Neural cell (in vitro differentiated cells): Measurements from ENCODE around the gene ANKK1. TPM values are rescaled to one million over a fixed set of nuclear protein-coding genes. Genes with fewer than 3 reads are reported as not detected.

Experiments used
- H2AFZ ChIP-seq: fragments of 200-600, 300-800 bp; sonication (generic), shearing (Covaris generic); 2 replicates; pipeline ENCODE4 v1.6.0; 2014; ENCODE audit warnings: low read depth, mild to moderate bottlenecking, antibody characterized with exemption, low read length, moderate library complexity
- H3F3A ChIP-seq: fragments of 200-600 bp; shearing (Covaris generic); 2 replicates; pipeline ENCODE4 v1.6.1; 2016; ENCODE audit warnings: mild to moderate bottlenecking, moderate library complexity, mixed read lengths, antibody characterized with exemption, low read length; ENCODE audit not compliant: insufficient read depth, poor library complexity, severe bottlenecking
- H3K27ac ChIP-seq: fragments of 200-600, 300-800 bp; sonication (generic), shearing (Covaris generic); 2 replicates; pipeline ENCODE4 v1.5.1; 2014; ENCODE audit warnings: mild to moderate bottlenecking, low read length, moderate library complexity
- H3K27me3 ChIP-seq: fragments of 300-800, 200-600 bp; sonication (generic), shearing (Covaris generic); 2 replicates; pipeline ENCODE4 v1.6.0; 2014; ENCODE audit warnings: mild to moderate bottlenecking, low read depth, low read length, moderate library complexity; ENCODE audit not compliant: insufficient read depth
- H3K36me3 ChIP-seq: fragments of 300-800, 200-600 bp; sonication (generic), shearing (Covaris generic); 2 replicates; pipeline ENCODE4 v1.5.1; 2014; ENCODE audit warnings: mild to moderate bottlenecking, antibody characterized with exemption, low read length, moderate library complexity; ENCODE audit not compliant: insufficient read depth
- H3K4me2 ChIP-seq: fragments of 300-800, 200-600 bp; sonication (generic), shearing (Covaris generic); 2 replicates; pipeline ENCODE4 v1.6.0; 2014; ENCODE audit warnings: mild to moderate bottlenecking, low read length
- H3K4me3 ChIP-seq: fragments of 300-800, 200-600 bp; sonication (generic), shearing (Covaris generic); 2 replicates; pipeline ENCODE4 v1.5.1; 2014; ENCODE audit warnings: mild to moderate bottlenecking, low read length, moderate library complexity
- H3K79me2 ChIP-seq: fragments of 200-600 bp; shearing (Covaris generic); replicated peaks from 2 replicates; pipeline ENCODE4 v1.6.0; 2014; ENCODE audit warnings: mild to moderate bottlenecking, low read length, moderate library complexity; ENCODE audit not compliant: insufficient read depth
- H3K9ac ChIP-seq: fragments of 300-800, 200-600 bp; sonication (generic), shearing (Covaris generic); 2 replicates; pipeline ENCODE4 v1.6.1; 2016; ENCODE audit warnings: mild to moderate bottlenecking, low read length, mixed read lengths
- H3K9me2 ChIP-seq: fragments of 200-600 bp; shearing (Covaris generic); 2 replicates; pipeline ENCODE4 v1.6.1; 2016; ENCODE audit warnings: mild to moderate bottlenecking, low read length, mixed read lengths; ENCODE audit not compliant: insufficient read depth
- H3K9me3 ChIP-seq: fragments of 200-600, 300-800 bp; sonication (generic), shearing (Covaris generic); 2 replicates; pipeline ENCODE4 v1.6.1; 2016; ENCODE audit warnings: mild to moderate bottlenecking, mixed run types, low read length, moderate library complexity, mixed read lengths
- H4K20me1 ChIP-seq: fragments of 200-600 bp; shearing (Covaris generic); 2 replicates; pipeline ENCODE4 v1.6.1; 2016; ENCODE audit warnings: mild to moderate bottlenecking, mixed run types; ENCODE audit not compliant: insufficient read depth
- CTCF ChIP-seq: fragments of 450-650 bp; IDR thresholded peaks from 2 replicates; pipeline ENCODE4 v1.5.1; 2014; ENCODE audit warnings: antibody characterized with exemption, mild to moderate bottlenecking, moderate library complexity; ENCODE audit not compliant: poor library complexity, severe bottlenecking
- EP300 ChIP-seq: fragments of 450-650 bp; conservative IDR thresholded peaks from 2 replicates; pipeline ENCODE4 v1.6.1; 2014; ENCODE audit warnings: antibody characterized with exemption, mild to moderate bottlenecking, moderate library complexity; ENCODE audit not compliant: poor library complexity, severe bottlenecking
- EZH2 ChIP-seq: fragments of 200-600, 300-800 bp; shearing (Covaris generic), sonication (generic); IDR thresholded peaks from 2 replicates; pipeline ENCODE4 v1.6.1; 2014; ENCODE audit warnings: antibody characterized with exemption, low read length, borderline replicate concordance, mild to moderate bottlenecking; ENCODE audit not compliant: insufficient read depth, poor library complexity, severe bottlenecking
- MXI1 ChIP-seq: fragments of 450-650 bp; conservative IDR thresholded peaks from 2 replicates; pipeline ENCODE4 v1.6.1; 2014; ENCODE audit warnings: antibody characterized with exemption, mild to moderate bottlenecking; ENCODE audit not compliant: poor library complexity, severe bottlenecking
- POLR2AphosphoS5 ChIP-seq: IDR thresholded peaks from 2 replicates; pipeline ENCODE4 v1.6.1; 2012
- RAD21 ChIP-seq: fragments of 450-650 bp; conservative IDR thresholded peaks from 2 replicates; pipeline ENCODE4 v1.6.1; 2014; ENCODE audit warnings: antibody characterized with exemption, mild to moderate bottlenecking, moderate library complexity
- REST ChIP-seq: IDR thresholded peaks from 2 replicates; pipeline ENCODE4 v1.6.1; 2012; ENCODE audit warnings: borderline replicate concordance
- SMC3 ChIP-seq: fragments of 450-650 bp; conservative IDR thresholded peaks from 2 replicates; pipeline ENCODE4 v1.6.1; 2014; ENCODE audit warnings: antibody characterized with exemption, mild to moderate bottlenecking, moderate library complexity; ENCODE audit not compliant: poor library complexity
- TAF1 ChIP-seq: IDR thresholded peaks from 2 replicates; pipeline ENCODE4 v1.6.1; 2012; ENCODE audit warnings: low read depth
- polyA plus RNA-seq: library from polyadenylated mRNA; depleted of rRNA; stranded (reverse); fragments of >200 nt; gene quantifications from 2 replicates; pipeline ENCODE4 v1.2.3, GENCODE V29; 2014

Gene ANKK1
- polyA plus RNA-seq, 1 donor from 2014 or later = not detected

GRCh38 chr11:113377681-113378412 is 9.7 kb upstream of the ANKK1 start:
- Histone ChIP-seq H3K9ac (no peak overlapping the region), H3K27ac (no peak overlapping the region), H3K27me3 (no peaks in the 10 kb centered on the region), H2AFZ (no peak overlapping the region), H3F3A (no peaks in the 10 kb centered on the region), H3K36me3 (no peaks in the 10 kb centered on the region), H3K79me2 (no peaks in the 10 kb centered on the region), H3K4me3 (no peak overlapping the region), H3K9me2 (no peaks in the 10 kb centered on the region), H3K9me3 (no peaks in the 10 kb centered on the region), H3K4me2 (no peak overlapping the region), H4K20me1 (no peaks in the 10 kb centered on the region)
- no peak for TF ChIP-seq TAF1
- TF ChIP-seq REST = no peak
- no peak for TF ChIP-seq CTCF
- TF ChIP-seq RAD21 = no peak
- TF ChIP-seq SMC3 = no peak
- no peak for TF ChIP-seq POLR2AphosphoS5
- no peak for TF ChIP-seq EP300
- no peak for TF ChIP-seq MXI1
- no peak for TF ChIP-seq EZH2

- Histone ChIP-seq H3K9ac (no peak overlapping the region), H2AFZ (no peak overlapping the region), H3F3A (no peaks in the 10 kb centered on the region), H3K9me3 (no peaks in the 10 kb centered on the region), H3K27ac (no peak overlapping the region), H3K27me3 (no peaks in the 10 kb centered on the region), H3K4me3 (no peak overlapping the region), H4K20me1 (no peaks in the 10 kb centered on the region), H3K4me2 (no peak overlapping the region), H3K79me2 (no peaks in the 10 kb centered on the region), H3K9me2 (no peaks in the 10 kb centered on the region), H3K36me3 (no peaks in the 10 kb centered on the region)
- TF ChIP-seq MXI1 = no peak
- TF ChIP-seq REST = no peak
- no peak for TF ChIP-seq TAF1
- TF ChIP-seq SMC3 = no peak
- no peak for TF ChIP-seq EP300
- TF ChIP-seq EZH2 = no peak
- no peak for TF ChIP-seq CTCF
- no peak for TF ChIP-seq RAD21
- TF ChIP-seq POLR2AphosphoS5 = no peak
Measured at GRCh38 chr11:113378692-113379091, 8.9 kb upstream of the ANKK1 start.
